Lung (tissue), 12 donors: Measurements from ENCODE around the gene NDUFA8. TPM values are rescaled to one million over a fixed set of nuclear protein-coding genes. Genes with fewer than 3 reads are reported as not detected.

Experiments
- ATAC-seq: fragments of 200-7000 bp; cut with Tn5 transposase; one replicate; pipeline ENCODE4 v1.9.1; 2020; ENCODE audit warnings: moderate number of reproducible peaks; ENCODE audit not compliant: insufficient read depth, low FRiP score
- DNase-seq, 3 donors: peaks; one replicate each; pipeline ENCODE4 v3.0.0-alpha.2; 2013 to 2017
- H3K27ac ChIP-seq, 2 donors: one replicate each; pipeline ENCODE4 v1.5.1; 2013; ENCODE audit warnings: mild to moderate bottlenecking in 2 of 2, moderate library complexity in 2 of 2, control low read depth in 1 of 2, inconsistent platforms in 1 of 2, low read depth in 1 of 2, low read length in 1 of 2
- H3K27me3 ChIP-seq, 3 donors: one replicate each; pipeline ENCODE4 v1.5.1; 2013; ENCODE audit warnings: low read length in 2 of 3; ENCODE audit not compliant: control insufficient read depth in 3 of 3, insufficient read depth in 3 of 3
- H3K36me3 ChIP-seq, 4 donors: one replicate each; pipeline ENCODE4 v1.5.1; 2013; ENCODE audit warnings: low read length in 4 of 4, mild to moderate bottlenecking in 1 of 4, moderate library complexity in 1 of 4; ENCODE audit not compliant: control insufficient read depth in 4 of 4, insufficient read depth in 4 of 4
- H3K4me1 ChIP-seq, 5 donors: one replicate each; pipeline ENCODE4 v1.5.1; 2013; ENCODE audit warnings: low read length in 5 of 5, mild to moderate bottlenecking in 2 of 5, moderate library complexity in 1 of 5; ENCODE audit not compliant: control insufficient read depth in 5 of 5, insufficient read depth in 5 of 5
- H3K4me3 ChIP-seq: one replicate; pipeline ENCODE4 v1.5.1; 2013; ENCODE audit warnings: mild to moderate bottlenecking, control low read depth, moderate library complexity
- H3K9ac ChIP-seq, 2 donors: one replicate each; pipeline ENCODE4 v1.5.1; 2013; ENCODE audit warnings: low read length in 2 of 2, control low read depth in 1 of 2; ENCODE audit not compliant: insufficient read depth in 1 of 2
- H3K9me3 ChIP-seq, 4 donors: one replicate each; pipeline ENCODE4 v1.5.1; 2013; ENCODE audit warnings: low read length in 3 of 4, mild to moderate bottlenecking in 1 of 4, moderate library complexity in 1 of 4; ENCODE audit not compliant: control insufficient read depth in 4 of 4, insufficient read depth in 3 of 4
- whole genome bisulfite sequencing, 2 donors: extraction: QIAGEN DNeasy Blood & Tissue Kit; methylation state at CpG; one replicate each; pipeline ENCODE4 v1.1.7; 2013; 5-methylcytosine and 5-hydroxymethylcytosine counted together
- polyA plus RNA-seq, 2 donors: library from polyadenylated mRNA; stranded (reverse); fragments of 200-250 nt; gene quantifications; one replicate each; pipeline ENCODE4 v1.2.1, GENCODE V29; 2013
- total RNA-seq, 2 donors: library from RNA; depleted of rRNA in 1 of 2; stranded (reverse); fragments of >200 nt in 1 of 2; gene quantifications; one replicate each; pipeline ENCODE4 v1.2.1, GENCODE V29; 2014 to 2021
- TF ChIP-seq, protein P1 (sequence below): IDR thresholded peaks from 2 replicates; pipeline ENCODE4 v1.5.1; 2012; ENCODE audit warnings: mild to moderate bottlenecking; ENCODE audit errors: control extremely low read depth, extremely low read depth
- donor health status: control.
- donor health status: control.
- donor health status: Bipolar disorder and iron deficiency.
- donor health status: healthy.
- donor health status: DM: yes; HTN: yes; CAD: no.

The NDUFA8 gene
- total and polyA plus RNA-seq, 4 donors: 26.6 to 107 (median 58.3) TPM

DNA sequence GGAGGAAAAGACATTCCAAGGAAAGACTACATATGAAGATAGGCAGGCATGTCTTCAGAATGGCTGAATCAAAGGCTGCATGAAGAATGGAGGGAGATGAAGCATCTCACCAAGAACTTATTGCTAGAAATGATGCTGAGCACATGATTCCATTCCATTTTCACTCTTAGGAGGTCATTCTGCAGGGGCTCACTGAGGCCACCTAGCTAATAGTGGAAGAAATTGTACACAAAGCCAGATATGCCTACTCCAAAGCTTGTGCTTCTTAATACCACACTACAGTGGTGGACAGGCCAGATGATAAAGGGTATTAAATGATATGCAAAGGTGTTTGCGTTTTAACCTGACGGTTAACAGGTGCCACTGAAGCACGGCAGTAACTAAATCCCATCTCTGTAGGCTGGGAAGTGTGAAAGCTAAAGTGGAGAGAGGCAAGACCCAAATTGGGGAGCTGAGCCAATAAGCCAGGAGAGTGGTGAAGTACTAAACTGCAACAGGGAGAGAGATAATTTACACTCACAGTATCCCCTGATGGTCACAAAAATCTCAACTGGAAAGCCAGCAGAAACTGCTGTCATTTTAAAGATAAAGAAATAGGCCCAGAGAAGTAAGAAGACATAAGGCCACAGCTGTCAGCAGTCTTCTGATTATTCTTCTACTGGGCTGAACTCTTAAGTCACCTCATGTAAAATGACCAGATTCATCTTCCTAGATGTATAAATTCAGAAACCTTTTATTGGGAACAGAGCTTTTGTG, 14.6 kb downstream of the NDUFA8 start:
- peaks cover 22 to 47% (median 38%) of the 10 kb centered on the region in 4 donors for H3K36me3 ChIP-seq
- ATAC-seq: no peak
- peaks cover 0 to 25% (median 6%) of the 10 kb centered on the region in 5 donors for H3K4me1 ChIP-seq
- no peak overlapping the region for H3K9ac ChIP-seq
- WGBS, 2 donors: 89 to 90% methylated on average over 3 of the region's 3 CpGs
- no peaks in the 10 kb centered on the region for H3K27me3 ChIP-seq
- H3K4me3 ChIP-seq: no peak overlapping the region
- no peak overlapping the region for H3K27ac ChIP-seq
- no peak for DNase-seq
- no peaks in the 10 kb centered on the region for H3K9me3 ChIP-seq
- TF ChIP-seq, protein P1, sequence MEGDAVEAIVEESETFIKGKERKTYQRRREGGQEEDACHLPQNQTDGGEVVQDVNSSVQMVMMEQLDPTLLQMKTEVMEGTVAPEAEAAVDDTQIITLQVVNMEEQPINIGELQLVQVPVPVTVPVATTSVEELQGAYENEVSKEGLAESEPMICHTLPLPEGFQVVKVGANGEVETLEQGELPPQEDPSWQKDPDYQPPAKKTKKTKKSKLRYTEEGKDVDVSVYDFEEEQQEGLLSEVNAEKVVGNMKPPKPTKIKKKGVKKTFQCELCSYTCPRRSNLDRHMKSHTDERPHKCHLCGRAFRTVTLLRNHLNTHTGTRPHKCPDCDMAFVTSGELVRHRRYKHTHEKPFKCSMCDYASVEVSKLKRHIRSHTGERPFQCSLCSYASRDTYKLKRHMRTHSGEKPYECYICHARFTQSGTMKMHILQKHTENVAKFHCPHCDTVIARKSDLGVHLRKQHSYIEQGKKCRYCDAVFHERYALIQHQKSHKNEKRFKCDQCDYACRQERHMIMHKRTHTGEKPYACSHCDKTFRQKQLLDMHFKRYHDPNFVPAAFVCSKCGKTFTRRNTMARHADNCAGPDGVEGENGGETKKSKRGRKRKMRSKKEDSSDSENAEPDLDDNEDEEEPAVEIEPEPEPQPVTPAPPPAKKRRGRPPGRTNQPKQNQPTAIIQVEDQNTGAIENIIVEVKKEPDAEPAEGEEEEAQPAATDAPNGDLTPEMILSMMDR: no peak

DNA sequence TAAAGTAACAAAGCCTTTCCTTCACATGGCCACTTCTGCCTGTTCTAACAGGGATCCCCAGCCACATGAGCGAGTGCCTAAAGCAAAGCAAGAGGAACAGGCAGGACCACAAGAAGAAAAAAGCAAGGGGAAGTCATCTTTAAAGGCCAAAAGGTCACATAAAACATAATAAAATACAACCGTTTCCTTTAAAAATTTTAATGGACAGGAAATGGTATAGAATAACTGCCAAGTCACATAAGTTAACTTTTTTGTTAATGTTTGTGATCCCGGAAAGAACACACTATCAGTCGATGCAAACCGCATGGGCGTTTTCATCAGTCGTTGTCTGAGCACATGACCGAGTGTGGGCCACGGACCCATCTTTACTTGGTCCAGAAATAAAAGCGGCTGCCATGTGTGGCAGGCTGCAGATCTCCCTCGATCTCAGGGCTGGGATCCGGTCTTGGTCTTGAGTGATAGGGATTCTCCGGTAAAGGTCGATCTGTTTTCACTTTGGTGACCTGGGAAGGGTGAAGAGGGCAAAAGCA, 15.6 kb downstream of the NDUFA8 start:
- Histone ChIP-seq H3K9ac (no peak overlapping the region), H3K27ac (no peak overlapping the region), H3K36me3 (peaks cover 20 to 39% (median 34%) of the 10 kb centered on the region in 4 donors), H3K27me3 (no peaks in the 10 kb centered on the region), H3K4me1 (peaks cover 0 to 25% (median 6%) of the 10 kb centered on the region in 5 donors), H3K4me3 (no peak overlapping the region), H3K9me3 (no peaks in the 10 kb centered on the region)
- WGBS, 2 donors: 55 to 64% methylated on average over 14 of the region's 14 CpGs
- ATAC-seq: no peak
- no peak for DNase-seq
- TF ChIP-seq, protein P1: no peak

DNA sequence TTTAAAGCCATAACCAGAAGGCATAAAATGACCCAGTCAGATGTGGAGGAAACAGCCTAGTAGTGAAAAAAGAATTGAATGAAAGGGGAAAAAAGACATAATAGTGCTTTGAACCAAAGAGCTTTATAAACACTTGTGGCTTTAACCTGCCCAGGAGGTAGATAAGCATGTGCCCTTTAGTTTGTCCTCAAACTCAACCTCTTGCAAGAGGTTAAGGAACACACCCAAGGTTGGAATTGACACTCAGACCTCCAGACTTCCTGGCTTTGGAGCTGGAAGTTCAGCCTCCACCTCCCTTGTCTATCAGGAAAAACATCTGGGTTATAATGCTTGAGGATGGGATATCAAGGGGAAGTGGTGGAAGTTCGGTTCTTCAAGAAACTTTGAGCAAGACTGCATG, 16.3 kb downstream of the NDUFA8 start:
- Histone ChIP-seq H3K36me3 (peaks cover 20 to 39% (median 32%) of the 10 kb centered on the region in 4 donors), H3K27me3 (no peaks in the 10 kb centered on the region), H3K9ac (no peak overlapping the region), H3K27ac (no peak overlapping the region), H3K4me1 (peaks cover 0 to 25% (median 6%) of the 10 kb centered on the region in 5 donors), H3K4me3 (no peak overlapping the region), H3K9me3 (no peaks in the 10 kb centered on the region)
- DNase-seq (no peak), ATAC-seq (no peak)
- TF ChIP-seq, protein P1: no peak
- whole genome bisulfite sequencing, 2 donors: 30 to 40% methylated on average over 1 of the region's 1 CpG
